ENCODE results near the gene COL11A1. TPM values are rescaled to one million over a fixed set of nuclear protein-coding genes. Genes with fewer than 3 reads are reported as not detected.
"Not testable (repeated sequence)": the region's sequence is repeated elsewhere in the genome, so short reads cannot be mapped to it uniquely, and the experiment has no call there.

The COL11A1 gene
- total and polyA plus RNA-seq, 5 donors from 2014 or later: not detected

- not testable (repeated sequence) for H3K27ac Mint-ChIP-seq; ATAC-seq (ENCODE audit: low read depth in 2 of 2); H3K27me3 Mint-ChIP-seq; H3K9me3 Mint-ChIP-seq; H3K36me3 ChIP-seq (ENCODE audit: control insufficient read depth, insufficient read depth, low read length); H3K36me3 Mint-ChIP-seq; DNase-seq; H3K27me3 ChIP-seq (ENCODE audit: control insufficient read depth, insufficient read depth, low read length); H3K4me1 Mint-ChIP-seq; H3K27ac ChIP-seq (ENCODE audit: insufficient read depth, low read length, poor library complexity, severe bottlenecking); H3K4me3 Mint-ChIP-seq; H3K9me3 ChIP-seq (ENCODE audit: control insufficient read depth in 2 of 2, low read length in 2 of 2); H3K4me1 ChIP-seq (ENCODE audit: control insufficient read depth, insufficient read depth, low read length, poor library complexity, severe bottlenecking); H3K4me3 ChIP-seq (ENCODE audit: low read depth, low read length)
These were observed 19.9 kb upstream of the COL11A1 start for GRCh38 chr1:103128256-103128655.

DNA sequence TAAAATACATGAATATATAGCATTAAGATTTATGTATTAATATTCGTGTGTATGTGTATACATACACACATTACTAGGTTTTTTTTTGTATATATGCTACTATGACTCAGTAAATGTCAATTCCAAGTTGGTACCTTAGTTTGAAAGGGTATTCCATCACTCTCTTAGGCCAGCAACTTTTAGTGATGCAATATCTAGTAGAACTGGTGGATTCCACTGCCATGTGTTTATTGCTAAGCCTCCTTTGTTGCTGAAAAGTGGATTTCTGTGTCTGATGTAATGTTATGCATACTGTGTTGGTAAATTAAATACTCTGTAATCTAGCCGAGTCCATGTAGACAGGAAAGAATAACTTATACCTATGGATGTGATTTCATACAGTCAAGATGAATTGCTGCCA, 16.9 kb upstream of the COL11A1 start:
- Histone ChIP-seq H3K4me1 (ENCODE audit: control insufficient read depth, insufficient read depth, low read length, poor library complexity, severe bottlenecking) (no peaks in the 10 kb centered on the region), H3K4me3 (ENCODE audit: low read depth, low read length) (no peak overlapping the region), H3K27me3 (ENCODE audit: control insufficient read depth, insufficient read depth, low read length) (no peaks in the 10 kb centered on the region), H3K27ac (ENCODE audit: insufficient read depth, low read length, poor library complexity, severe bottlenecking) (no peak overlapping the region), H3K9me3 (ENCODE audit: control insufficient read depth in 2 of 2, low read length in 2 of 2) (no peaks in the 10 kb centered on the region), H3K36me3 (ENCODE audit: control insufficient read depth, insufficient read depth, low read length) (no peaks in the 10 kb centered on the region)
- H3K36me3 Mint-ChIP-seq: no peaks in the 10 kb centered on the region
- peaks cover 0 to 8% (median 0%) of the 10 kb centered on the region in 7 donors for H3K9me3 Mint-ChIP-seq
- ATAC-seq (ENCODE audit: low read depth in 2 of 2): no peak
- no peak overlapping the region for H3K27ac Mint-ChIP-seq
- no peaks in the 10 kb centered on the region for H3K4me1 Mint-ChIP-seq
- no peaks in the 10 kb centered on the region for H3K27me3 Mint-ChIP-seq
- no peak for DNase-seq
- H3K4me3 Mint-ChIP-seq: no peak overlapping the region

DNA sequence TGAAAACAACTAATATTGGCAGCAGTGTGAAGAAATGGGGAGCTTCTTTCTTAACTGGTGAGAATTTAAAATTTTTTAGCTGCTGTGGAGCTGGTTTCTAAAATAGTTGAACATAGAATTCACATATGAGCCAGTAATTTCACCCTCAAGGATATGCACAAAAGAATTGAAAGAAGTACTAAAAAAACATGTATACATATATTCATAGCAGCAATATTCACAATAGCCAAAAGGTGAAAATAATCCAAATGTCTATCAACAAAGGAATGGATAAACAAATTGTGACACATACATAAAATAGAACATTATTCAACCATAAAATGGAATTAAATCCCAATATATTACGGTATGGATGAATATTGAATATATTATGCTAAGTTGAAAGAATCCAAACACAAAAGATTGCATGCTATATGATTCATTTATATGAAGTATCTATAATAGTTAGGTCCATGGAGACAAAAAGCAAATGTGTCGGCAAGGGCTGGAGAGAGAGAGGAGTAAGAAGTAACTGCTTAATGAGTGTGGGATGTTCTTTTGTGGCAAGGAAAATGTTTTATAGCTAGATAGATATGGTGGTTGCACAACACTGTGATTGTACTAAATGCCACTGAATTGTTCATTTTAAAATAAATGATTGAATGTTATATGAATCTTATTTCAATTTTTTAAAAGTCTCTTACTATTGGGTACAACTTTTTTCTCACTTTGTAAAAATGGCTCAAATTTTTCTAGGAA, 14.8 kb upstream of the COL11A1 start:
- H3K4me3 Mint-ChIP-seq: no peak overlapping the region
- no peak overlapping the region for H3K27ac Mint-ChIP-seq
- H3K4me3 ChIP-seq (ENCODE audit: low read depth, low read length): no peak overlapping the region
- H3K27me3 Mint-ChIP-seq: no peaks in the 10 kb centered on the region
- no peak for DNase-seq
- no peak for ATAC-seq (ENCODE audit: low read depth in 2 of 2)
- H3K4me1 Mint-ChIP-seq: no peaks in the 10 kb centered on the region
- no peaks in the 10 kb centered on the region for H3K36me3 Mint-ChIP-seq
- H3K9me3 Mint-ChIP-seq: peaks cover 0 to 7% (median 0%) of the 10 kb centered on the region in 7 donors
- no peak overlapping the region for H3K27ac ChIP-seq (ENCODE audit: insufficient read depth, low read length, poor library complexity, severe bottlenecking)
- H3K36me3 ChIP-seq (ENCODE audit: control insufficient read depth, insufficient read depth, low read length): no peaks in the 10 kb centered on the region
- no peaks in the 10 kb centered on the region for H3K4me1 ChIP-seq (ENCODE audit: control insufficient read depth, insufficient read depth, low read length, poor library complexity, severe bottlenecking)
- no peaks in the 10 kb centered on the region for H3K9me3 ChIP-seq (ENCODE audit: control insufficient read depth in 2 of 2, low read length in 2 of 2)
- no peaks in the 10 kb centered on the region for H3K27me3 ChIP-seq (ENCODE audit: control insufficient read depth, insufficient read depth, low read length)

- no peak for DNase-seq
- H3K27me3 Mint-ChIP-seq: no peaks in the 10 kb centered on the region
These were observed 12.7 kb upstream of the COL11A1 start for GRCh38 chr1:103120981-103121380.

DNA sequence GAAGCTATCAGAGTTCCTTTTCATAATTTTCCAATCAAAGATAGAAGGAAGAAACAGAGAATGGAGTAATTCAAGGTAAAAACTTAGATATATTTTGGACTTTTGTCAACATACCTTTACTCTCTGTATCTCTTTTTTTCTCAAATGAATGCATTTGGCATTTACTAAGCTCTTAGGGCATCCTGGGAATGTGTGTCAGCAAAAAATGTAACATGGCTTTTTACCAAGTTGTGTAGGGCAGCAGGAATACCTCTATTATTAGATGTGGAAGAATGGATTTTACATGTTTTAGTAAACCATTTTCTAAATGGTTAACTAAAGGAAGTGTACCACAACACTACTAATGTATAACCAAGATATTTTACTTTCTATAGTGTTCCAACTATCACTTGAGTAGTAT, 4.2 kb upstream of the COL11A1 start:
- Histone ChIP-seq H3K4me1 (ENCODE audit: control insufficient read depth, insufficient read depth, low read length, poor library complexity, severe bottlenecking) (no peaks in the 10 kb centered on the region), H3K36me3 (ENCODE audit: control insufficient read depth, insufficient read depth, low read length) (no peaks in the 10 kb centered on the region), H3K27me3 (ENCODE audit: control insufficient read depth, insufficient read depth, low read length) (no peaks in the 10 kb centered on the region), H3K27ac (ENCODE audit: insufficient read depth, low read length, poor library complexity, severe bottlenecking) (no peak overlapping the region), H3K9me3 (ENCODE audit: control insufficient read depth in 2 of 2, low read length in 2 of 2) (no peaks in the 10 kb centered on the region), H3K4me3 (ENCODE audit: low read depth, low read length) (no peak overlapping the region)
- no peak for ATAC-seq (ENCODE audit: low read depth in 2 of 2)
- no peak for DNase-seq
- H3K9me3 Mint-ChIP-seq: peaks cover 0 to 2% (median 0%) of the 10 kb centered on the region in 7 donors
- H3K27ac Mint-ChIP-seq: no peak overlapping the region
- peaks cover 0 to 3% (median under 1%) of the 10 kb centered on the region in 4 donors for H3K4me1 Mint-ChIP-seq
- peaks cover 5% of the 10 kb centered on the region for H3K27me3 Mint-ChIP-seq
- no peak overlapping the region for H3K4me3 Mint-ChIP-seq
- H3K36me3 Mint-ChIP-seq: no peaks in the 10 kb centered on the region

More at GRCh38 chr1:103120981-103121380, 12.7 kb upstream of the COL11A1 start:
- Histone ChIP-seq H3K36me3 (ENCODE audit: control insufficient read depth, insufficient read depth, low read length) (no peaks in the 10 kb centered on the region), H3K27me3 (ENCODE audit: control insufficient read depth, insufficient read depth, low read length) (no peaks in the 10 kb centered on the region), H3K27ac (ENCODE audit: insufficient read depth, low read length, poor library complexity, severe bottlenecking) (no peak overlapping the region), H3K9me3 (ENCODE audit: control insufficient read depth in 2 of 2, low read length in 2 of 2) (no peaks in the 10 kb centered on the region), H3K4me1 (ENCODE audit: control insufficient read depth, insufficient read depth, low read length, poor library complexity, severe bottlenecking) (no peaks in the 10 kb centered on the region), H3K4me3 (ENCODE audit: low read depth, low read length) (no peak overlapping the region)
- no peak overlapping the region for H3K27ac Mint-ChIP-seq
- H3K4me3 Mint-ChIP-seq: no peak overlapping the region
- ATAC-seq (ENCODE audit: low read depth in 2 of 2): no peak
- peaks cover 0 to 4% (median 0%) of the 10 kb centered on the region in 7 donors for H3K9me3 Mint-ChIP-seq
- no peaks in the 10 kb centered on the region for H3K4me1 Mint-ChIP-seq
- H3K36me3 Mint-ChIP-seq: no peaks in the 10 kb centered on the region

DNA sequence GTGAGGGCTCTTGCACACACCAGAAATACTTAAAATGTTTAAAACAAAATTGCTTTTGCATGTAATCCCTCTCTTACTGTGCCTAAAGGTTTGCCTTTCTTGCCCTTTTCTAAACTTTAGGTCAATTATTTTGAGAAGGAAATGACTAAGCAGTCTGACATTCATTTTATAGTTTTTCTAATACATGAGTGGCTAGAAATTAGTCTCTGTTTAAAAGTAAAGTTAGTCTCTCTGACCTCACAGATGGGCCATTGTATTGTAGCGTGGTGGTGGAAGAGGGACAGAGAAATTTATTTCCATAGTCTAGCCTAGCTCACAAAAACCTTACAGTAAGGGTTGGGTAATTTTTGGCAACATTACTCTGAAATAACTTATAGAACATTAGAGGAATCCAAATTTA, 3.6 kb upstream of the COL11A1 start:
- H3K4me1 ChIP-seq (ENCODE audit: control insufficient read depth, insufficient read depth, low read length, poor library complexity, severe bottlenecking): no peaks in the 10 kb centered on the region
- H3K9me3 ChIP-seq (ENCODE audit: control insufficient read depth in 2 of 2, low read length in 2 of 2): no peaks in the 10 kb centered on the region
- H3K36me3 Mint-ChIP-seq: no peaks in the 10 kb centered on the region
- H3K4me1 Mint-ChIP-seq: peaks cover 0 to 5% (median 1%) of the 10 kb centered on the region in 4 donors
- no peak for DNase-seq
- H3K36me3 ChIP-seq (ENCODE audit: control insufficient read depth, insufficient read depth, low read length): no peaks in the 10 kb centered on the region
- peaks cover 0 to 3% (median 0%) of the 10 kb centered on the region in 7 donors for H3K9me3 Mint-ChIP-seq
- no peak overlapping the region for H3K27ac Mint-ChIP-seq
- no peak overlapping the region for H3K4me3 ChIP-seq (ENCODE audit: low read depth, low read length)
- H3K27ac ChIP-seq (ENCODE audit: insufficient read depth, low read length, poor library complexity, severe bottlenecking): no peak overlapping the region
- H3K27me3 ChIP-seq (ENCODE audit: control insufficient read depth, insufficient read depth, low read length): no peaks in the 10 kb centered on the region
- no peak overlapping the region for H3K4me3 Mint-ChIP-seq
- no peak for ATAC-seq (ENCODE audit: low read depth in 2 of 2)
- peaks cover 7% of the 10 kb centered on the region for H3K27me3 Mint-ChIP-seq

DNA sequence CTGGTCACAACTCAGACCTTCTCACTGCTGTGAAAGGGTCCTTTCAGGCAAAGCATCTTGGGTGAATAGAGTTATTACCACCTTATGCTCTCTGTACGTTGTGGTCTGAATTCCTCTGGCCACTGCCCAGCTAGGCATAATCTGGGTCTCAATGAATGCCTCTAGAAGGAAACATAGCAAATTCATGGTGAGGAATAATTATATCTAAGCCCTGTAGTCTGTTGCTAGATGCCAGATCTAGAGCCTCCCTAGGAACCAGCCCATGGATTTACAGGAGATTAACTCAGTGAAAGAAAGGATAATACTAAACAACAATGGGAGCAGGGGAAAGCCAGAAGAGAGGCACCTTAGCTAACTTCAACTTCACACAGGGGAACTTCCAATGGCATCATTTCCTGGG, 2.4 kb upstream of the COL11A1 start:
- DNase-seq (no peak), ATAC-seq (ENCODE audit: low read depth in 2 of 2) (no peak)
- H3K27me3 Mint-ChIP-seq: peaks cover 18% of the 10 kb centered on the region
- Histone ChIP-seq H3K4me3 (ENCODE audit: low read depth, low read length) (no peak overlapping the region), H3K36me3 (ENCODE audit: control insufficient read depth, insufficient read depth, low read length) (no peaks in the 10 kb centered on the region), H3K9me3 (ENCODE audit: control insufficient read depth in 2 of 2, low read length in 2 of 2) (no peaks in the 10 kb centered on the region), H3K27ac (ENCODE audit: insufficient read depth, low read length, poor library complexity, severe bottlenecking) (no peak overlapping the region), H3K4me1 (ENCODE audit: control insufficient read depth, insufficient read depth, low read length, poor library complexity, severe bottlenecking) (no peaks in the 10 kb centered on the region), H3K27me3 (ENCODE audit: control insufficient read depth, insufficient read depth, low read length) (peaks cover 2% of the 10 kb centered on the region)
- no peak overlapping the region for H3K4me3 Mint-ChIP-seq
- H3K36me3 Mint-ChIP-seq: no peaks in the 10 kb centered on the region
- H3K4me1 Mint-ChIP-seq: peaks cover 0 to 8% (median 1%) of the 10 kb centered on the region in 4 donors
- no peak overlapping the region for H3K27ac Mint-ChIP-seq
- peaks cover 0 to 3% (median 0%) of the 10 kb centered on the region in 7 donors for H3K9me3 Mint-ChIP-seq

- peaks cover 19% of the 10 kb centered on the region for H3K27me3 Mint-ChIP-seq
- H3K36me3 Mint-ChIP-seq: no peaks in the 10 kb centered on the region
- Histone ChIP-seq H3K9me3 (ENCODE audit: control insufficient read depth in 2 of 2, low read length in 2 of 2) (no peaks in the 10 kb centered on the region), H3K4me1 (ENCODE audit: control insufficient read depth, insufficient read depth, low read length, poor library complexity, severe bottlenecking) (no peaks in the 10 kb centered on the region), H3K36me3 (ENCODE audit: control insufficient read depth, insufficient read depth, low read length) (no peaks in the 10 kb centered on the region), H3K27me3 (ENCODE audit: control insufficient read depth, insufficient read depth, low read length) (peaks cover 2% of the 10 kb centered on the region), H3K27ac (ENCODE audit: insufficient read depth, low read length, poor library complexity, severe bottlenecking) (no peak overlapping the region), H3K4me3 (ENCODE audit: low read depth, low read length) (no peak overlapping the region)
- H3K4me1 Mint-ChIP-seq: peaks cover 0 to 8% (median 1%) of the 10 kb centered on the region in 4 donors
- DNase-seq (no peak), ATAC-seq (ENCODE audit: low read depth in 2 of 2) (no peak)
- no peak overlapping the region for H3K4me3 Mint-ChIP-seq
- no peak overlapping the region for H3K27ac Mint-ChIP-seq
- peaks cover 0 to 3% (median 0%) of the 10 kb centered on the region in 7 donors for H3K9me3 Mint-ChIP-seq
These were observed 1.1 kb upstream of the COL11A1 start for GRCh38 chr1:103109311-103109920.

Measured in CD4-positive, CD25-positive, alpha-beta regulatory T cell (primary cell).